IMR-90 (cell line): ENCODE results near the gene NPLOC4. TPM values are rescaled to one million over a fixed set of nuclear protein-coding genes. Genes with fewer than 3 reads are reported as not detected.

ENCODE experiments used
- ATAC-seq: fragments of 200-7000 bp; cut with Tn5 transposase; 2 replicates; pipeline ENCODE4 v1.9.1; 2020; ENCODE audit warnings: low read depth, mild to moderate bottlenecking, moderate library complexity
- BruUV-seq: library from RNA; stranded (reverse); fragments of 400-500 nt; replicated peaks from 2 replicates; lab custom pipeline; 2021; lab: Mats Ljungman, UMichigan
- CTCF ChIA-PET: fragments of 300-600 bp; formaldehyde crosslinking; extraction: SDS; loops from one replicate; lab custom pipeline; 2021; ENCODE audit warnings: antibody characterized with exemption; lab: Yijun Ruan, JAX
- POLR2A ChIA-PET: fragments of 300-600 bp; sonication (Branson Sonifier 250); formaldehyde crosslinking; loops from one replicate; lab custom pipeline; 2022; ENCODE audit warnings: antibody characterized with exemption; ENCODE audit not compliant: unreplicated experiment; lab: Charles Lee
- DNase-seq: peaks from one replicate; pipeline ENCODE4 v3.0.0; 2013
- H2AFZ ChIP-seq: replicated peaks from 2 replicates; pipeline ENCODE3; 2013; ENCODE audit warnings: low read length, mild to moderate bottlenecking; ENCODE audit not compliant: poor library complexity
- H2AK5ac ChIP-seq: 2 replicates; pipeline ENCODE4 v1.6.1; 2013; ENCODE audit warnings: low read depth, low read length, inconsistent platforms
- H2AK9ac ChIP-seq: replicated peaks from 2 replicates; pipeline ENCODE3; 2013; ENCODE audit warnings: mild to moderate bottlenecking, low read depth, low read length, moderate library complexity; ENCODE audit not compliant: poor library complexity
- H2BK120ac ChIP-seq: 2 replicates; pipeline ENCODE4 v1.6.1; 2013; ENCODE audit warnings: low read depth, low read length, inconsistent platforms
- H2BK15ac ChIP-seq: 3 replicates; pipeline ENCODE4 v1.6.1; 2013; ENCODE audit warnings: low read depth, low read length, inconsistent platforms
- H2BK20ac ChIP-seq: 2 replicates; pipeline ENCODE4 v1.6.1; 2013; ENCODE audit warnings: low read depth, mild to moderate bottlenecking, inconsistent platforms, low read length, moderate library complexity
- H2BK5ac ChIP-seq: 2 replicates; pipeline ENCODE4 v1.6.1; 2013; ENCODE audit warnings: mild to moderate bottlenecking, low read depth, low read length, inconsistent platforms; ENCODE audit not compliant: poor library complexity, severe bottlenecking
- H3K14ac ChIP-seq: replicated peaks from 2 replicates; pipeline ENCODE4 v1.6.1; 2013; ENCODE audit warnings: low read depth, low read length, inconsistent platforms
- H3K18ac ChIP-seq: 2 replicates; pipeline ENCODE4 v1.6.1; 2013; ENCODE audit warnings: low read depth, low read length, control low read depth
- H3K23ac ChIP-seq: 2 replicates; pipeline ENCODE4 v1.6.1; 2013; ENCODE audit warnings: low read depth, low read length, inconsistent platforms
- H3K27ac ChIP-seq: 2 replicates; pipeline ENCODE4 v1.5.1; 2013; ENCODE audit warnings: mild to moderate bottlenecking, control low read depth, low read length; ENCODE audit not compliant: insufficient read depth
- H3K27me3 ChIP-seq: 2 replicates; pipeline ENCODE4 v1.6.1; 2013; ENCODE audit warnings: low read length; ENCODE audit not compliant: control insufficient read depth, insufficient read depth
- H3K36me3 ChIP-seq: 2 replicates; pipeline ENCODE4 v1.6.1; 2013; ENCODE audit warnings: low read length, mixed read lengths; ENCODE audit not compliant: control insufficient read depth, insufficient read depth
- H3K4ac ChIP-seq: 2 replicates; pipeline ENCODE4 v1.6.1; 2013; ENCODE audit warnings: low read depth, low read length, inconsistent platforms
- H3K4me1 ChIP-seq: 2 replicates; pipeline ENCODE4 v1.6.1; 2013; ENCODE audit warnings: low read length, mixed read lengths; ENCODE audit not compliant: control insufficient read depth, insufficient read depth
- H3K4me2 ChIP-seq: 2 replicates; pipeline ENCODE4 v1.6.1; 2013; ENCODE audit warnings: low read depth, mild to moderate bottlenecking, control low read depth, low read length, moderate library complexity
- H3K4me3 ChIP-seq: 2 replicates; pipeline ENCODE4 v1.5.1; 2013; ENCODE audit warnings: low read depth, mild to moderate bottlenecking, control low read depth, low read length, moderate library complexity; ENCODE audit not compliant: insufficient read depth
- H3K56ac ChIP-seq: 2 replicates; pipeline ENCODE4 v1.6.1; 2013; ENCODE audit warnings: low read length, inconsistent platforms; ENCODE audit not compliant: insufficient read depth; ENCODE audit errors: extremely low read depth
- H3K79me1 ChIP-seq, 2 experiments: 2 replicates each; pipeline ENCODE4 v1.6.1; 2013; ENCODE audit warnings: low read length in 2 of 2, inconsistent platforms in 1 of 2, low read depth in 1 of 2
- H3K9ac ChIP-seq: 2 replicates; pipeline ENCODE4 v1.6.1; 2013; ENCODE audit warnings: low read depth, low read length, control low read depth
- H3K9me1 ChIP-seq: 2 replicates; pipeline ENCODE4 v1.6.1; 2013; ENCODE audit warnings: low read length, inconsistent platforms; ENCODE audit not compliant: insufficient read depth
- H3K9me3 ChIP-seq: 2 replicates; pipeline ENCODE4 v1.6.1; 2013; ENCODE audit warnings: low read length; ENCODE audit not compliant: control insufficient read depth, insufficient read depth
- H4K20me1 ChIP-seq: 2 replicates; pipeline ENCODE4 v1.6.1; 2013; ENCODE audit warnings: low read length, inconsistent platforms; ENCODE audit not compliant: insufficient read depth
- H4K5ac ChIP-seq: 2 replicates; pipeline ENCODE4 v1.6.1; 2013; ENCODE audit warnings: mild to moderate bottlenecking, low read depth, low read length, control low read depth
- H4K8ac ChIP-seq, 2 experiments: 2 replicates each; pipeline ENCODE4 v1.6.1; 2013; ENCODE audit warnings: low read depth in 2 of 2, low read length in 2 of 2, control low read depth in 1 of 2, inconsistent platforms in 1 of 2
- H4K91ac ChIP-seq: 2 replicates; pipeline ENCODE4 v1.6.1; 2013; ENCODE audit warnings: low read depth, low read length, inconsistent platforms; ENCODE audit not compliant: insufficient read depth
- CEBPB ChIP-seq: IDR thresholded peaks from 2 replicates; pipeline ENCODE4 v1.6.1; 2012; ENCODE audit warnings: low read depth, low read length, improper control_type of control experiment
- FOS ChIP-seq: fragments of 150-350 bp; IDR thresholded peaks from 2 replicates; pipeline ENCODE4 v1.6.1; 2016; ENCODE audit warnings: low read depth, low read length
- RFX5 ChIP-seq: IDR thresholded peaks from 2 replicates; pipeline ENCODE4 v1.8.0; 2012; ENCODE audit warnings: low read depth, mild to moderate bottlenecking, low read length, moderate library complexity
- WGBS, 2 experiments: methylation state at CpG; one replicate each; pipeline versions ENCODE4 v1.1.5 to v1.1.7; 2013; ENCODE audit warnings: missing lambda C conversion rate in 2 of 2; ENCODE audit not compliant: insufficient read length in 1 of 2; ENCODE audit errors: extremely low coverage in 2 of 2; 5-methylcytosine and 5-hydroxymethylcytosine counted together
- dilution Hi-C: fragments of 300-500 bp; cut with HindIII; formaldehyde crosslinking; loops from one replicate; pipeline ENCODE4 v1.14.3; 2018; ENCODE audit warnings: low sequenced_read_pairs; ENCODE audit not compliant: unreplicated experiment
- in situ Hi-C: fragments of 300-500 bp; cut with MboI; formaldehyde crosslinking; loops from 3 replicates; pipeline ENCODE4 v1.14.3; 2019; ENCODE audit warnings: low sequenced_read_pairs, inconsistent platforms, mixed read lengths
- intact Hi-C: fragments of 100-400 bp; cut with micrococcal nuclease; formaldehyde crosslinking; loops from 2 replicates; pipeline ENCODE4 v1.10.0; 2022
- polyA plus RNA-seq, 3 experiments: library from polyadenylated mRNA; depleted of rRNA; stranded (reverse); fragments of >200 nt; gene quantifications; 2 replicates each; pipeline ENCODE4 v1.2.3, GENCODE V29; 2012; ENCODE audit warnings: low replicate concordance in 1 of 3
- total RNA-seq: library from RNA; depleted of rRNA; stranded (reverse); fragments of >200 nt; gene quantifications from 2 replicates; pipeline ENCODE4 v1.2.3, GENCODE V29; 2012

The NPLOC4 gene
- total and polyA plus RNA-seq, 2 of the 4 experiments (the other 2 are of a cell fraction) = 70.4 to 78.3 TPM

GRCh38 chr17:81582341-81582740 lies 54.6 kb downstream of the NPLOC4 start:
- peaks cover 39% of the 10 kb centered on the region for H3K36me3 ChIP-seq
- ATAC-seq = peak; percentile 40
- H3K23ac ChIP-seq = 0 out of 2 replicates have a peak overlapping the region, but pooled peaks have one; percentile 22
- H3K56ac ChIP-seq = no peak overlapping the region
- ChIA-PET POLR2A (no interaction called here), CTCF (no interaction called here)
- H4K91ac ChIP-seq = no peak overlapping the region
- 100% methylated on average over 1 of the region's 5 CpGs; no CpG with 5 or more reads in 1 of the 2 experiments for whole genome bisulfite sequencing, 2 experiments
- H3K9me1 ChIP-seq = peaks cover 50% of the 10 kb centered on the region
- H3K14ac ChIP-seq = no peak overlapping the region; the same call in 1 of the 2 replicates
- no peak overlapping the region for H3K4me3 ChIP-seq
- H3K9me3 ChIP-seq = no peaks in the 10 kb centered on the region
- no peaks in the 10 kb centered on the region for H3K27me3 ChIP-seq
- intact Hi-C loops (no loop called here), in situ Hi-C loops (no loop called here), dilution Hi-C loops (no loop called here)
- H4K8ac ChIP-seq = peak overlapping the region in 1 of 2 experiments; percentile 37; a peak in 1 of 4 replicates
- TF ChIP-seq FOS (peak; percentile 38; the same call in 1 of the 2 replicates), RFX5 (no peak), CEBPB (no peak)
- H4K5ac ChIP-seq = no peak overlapping the region
- H3K4me2 ChIP-seq = no peak overlapping the region
- 0 out of 2 replicates have a peak overlapping the region, but pooled peaks have one; percentile 8 for H2BK20ac ChIP-seq
- peaks cover 74% of the 10 kb centered on the region for H4K20me1 ChIP-seq
- H2AK5ac ChIP-seq = peak overlapping the region; percentile 68
- no peak overlapping the region for H3K9ac ChIP-seq
- no TSS peak for BruUV-seq
- peak overlapping the region; percentile 37; the same call in 1 of the 2 replicates for H3K4ac ChIP-seq
- H3K4me1 ChIP-seq = peaks cover 26% of the 10 kb centered on the region
- H2BK15ac ChIP-seq = no peak overlapping the region
- H2AFZ ChIP-seq = no peak overlapping the region
- H2BK120ac ChIP-seq = no peak overlapping the region
- H2BK5ac ChIP-seq = no peak overlapping the region
- no peak overlapping the region for H3K27ac ChIP-seq
- peaks cover 18 to 80% of the 10 kb centered on the region in 2 experiments for H3K79me1 ChIP-seq
- peak; percentile 76 for DNase-seq
- peak overlapping the region; percentile 44 for H2AK9ac ChIP-seq
- no peak overlapping the region for H3K18ac ChIP-seq
